ENCODE results near the gene SFXN5. TPM values are rescaled to one million over a fixed set of nuclear protein-coding genes. Genes with fewer than 3 reads are reported as not detected.

SFXN5 gene
- total RNA-seq, 1 donor: 17.0 TPM

DNA sequence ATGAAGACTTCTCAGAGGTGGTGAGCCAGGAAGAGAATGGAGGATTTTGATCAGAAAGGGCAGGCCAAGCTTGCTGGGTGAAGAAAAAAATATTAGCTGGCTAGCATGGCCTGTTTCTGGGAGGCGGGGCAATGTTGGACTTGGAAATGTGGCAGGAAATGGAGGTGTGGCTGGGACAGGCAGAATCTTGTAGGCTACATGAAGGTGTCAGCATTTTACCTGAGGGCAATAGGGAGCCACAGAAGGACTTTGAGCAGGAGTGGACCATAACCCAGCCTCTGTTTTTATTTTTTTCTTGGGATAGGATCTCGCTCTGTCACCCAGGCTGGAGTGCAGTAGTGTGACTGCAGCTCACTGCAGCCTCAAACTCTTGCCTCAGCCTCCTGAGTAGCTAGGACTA, 122.5 kb downstream of the SFXN5 start:
- H3K27ac ChIP-seq (ENCODE audit: low read depth, low read length): no peak overlapping the region
- no peak for DNase-seq (ENCODE audit: insufficient read length, low spot score, missing footprints)
- TF ChIP-seq, protein P1, sequence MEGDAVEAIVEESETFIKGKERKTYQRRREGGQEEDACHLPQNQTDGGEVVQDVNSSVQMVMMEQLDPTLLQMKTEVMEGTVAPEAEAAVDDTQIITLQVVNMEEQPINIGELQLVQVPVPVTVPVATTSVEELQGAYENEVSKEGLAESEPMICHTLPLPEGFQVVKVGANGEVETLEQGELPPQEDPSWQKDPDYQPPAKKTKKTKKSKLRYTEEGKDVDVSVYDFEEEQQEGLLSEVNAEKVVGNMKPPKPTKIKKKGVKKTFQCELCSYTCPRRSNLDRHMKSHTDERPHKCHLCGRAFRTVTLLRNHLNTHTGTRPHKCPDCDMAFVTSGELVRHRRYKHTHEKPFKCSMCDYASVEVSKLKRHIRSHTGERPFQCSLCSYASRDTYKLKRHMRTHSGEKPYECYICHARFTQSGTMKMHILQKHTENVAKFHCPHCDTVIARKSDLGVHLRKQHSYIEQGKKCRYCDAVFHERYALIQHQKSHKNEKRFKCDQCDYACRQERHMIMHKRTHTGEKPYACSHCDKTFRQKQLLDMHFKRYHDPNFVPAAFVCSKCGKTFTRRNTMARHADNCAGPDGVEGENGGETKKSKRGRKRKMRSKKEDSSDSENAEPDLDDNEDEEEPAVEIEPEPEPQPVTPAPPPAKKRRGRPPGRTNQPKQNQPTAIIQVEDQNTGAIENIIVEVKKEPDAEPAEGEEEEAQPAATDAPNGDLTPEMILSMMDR (IDR thresholded peaks at IDR 0.05; ENCODE audit: extremely low read depth, low read depth, low read length): no peak
- H3K27me3 ChIP-seq (ENCODE audit: insufficient read depth, low read length): no peaks in the 10 kb centered on the region
- no peak overlapping the region for H3K4me3 ChIP-seq (ENCODE audit: insufficient read depth, low read length)
- no peaks in the 10 kb centered on the region for H3K36me3 ChIP-seq (ENCODE audit: insufficient read depth, low read length)
- no peaks in the 10 kb centered on the region for H3K79me2 ChIP-seq (ENCODE audit: insufficient read depth, low read length)
- H4K20me1 ChIP-seq (ENCODE audit: insufficient read depth, low read length): no peaks in the 10 kb centered on the region
- no peaks in the 10 kb centered on the region for H3K4me1 ChIP-seq (ENCODE audit: insufficient read depth, low read length)
- H2AFZ ChIP-seq (ENCODE audit: low read length): no peak overlapping the region
- no peak overlapping the region for H3K4me2 ChIP-seq (ENCODE audit: insufficient read depth, low read length)
- no peaks in the 10 kb centered on the region for H3K9me3 ChIP-seq (ENCODE audit: low read depth, low read length)

DNA sequence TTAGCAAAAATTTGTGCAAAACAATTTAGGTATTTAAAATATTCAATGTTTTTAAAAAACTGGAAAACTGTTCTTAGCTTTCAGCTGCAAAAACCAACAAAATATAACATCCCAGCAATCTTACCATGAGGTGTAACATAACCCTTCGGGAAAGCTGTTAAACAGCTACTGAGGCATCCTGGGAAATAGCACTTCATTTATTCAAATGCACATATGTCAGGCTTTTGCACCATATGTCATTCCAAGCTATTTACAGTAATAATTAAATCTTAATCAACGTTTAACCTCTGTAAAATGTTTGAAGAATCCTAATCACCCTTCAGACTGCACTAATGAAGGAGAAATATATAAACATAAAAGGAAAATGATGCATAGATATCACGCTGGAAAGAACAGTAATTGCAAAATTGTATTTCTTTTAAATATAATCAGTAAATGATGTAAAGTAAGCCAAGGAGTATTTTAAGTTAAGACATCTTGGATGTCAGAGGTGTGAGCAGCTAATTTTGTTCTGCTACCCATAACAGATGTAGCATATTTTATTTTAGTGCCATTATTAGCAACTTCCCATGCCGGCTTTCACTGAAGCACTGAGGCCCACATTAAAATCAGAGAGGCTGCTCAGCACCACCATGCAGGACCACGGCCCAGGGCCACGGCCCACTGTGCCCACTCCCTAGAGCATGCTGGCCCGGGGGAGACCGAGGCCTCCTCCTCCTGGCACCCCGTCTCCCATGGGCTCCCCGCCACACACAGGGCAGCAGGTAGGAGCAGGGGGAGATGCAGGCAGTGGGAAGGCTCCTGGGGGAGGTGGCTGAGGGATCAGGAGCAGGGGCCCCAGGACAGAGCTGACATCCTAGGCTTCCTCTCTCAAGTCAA, 123.3 kb downstream of the SFXN5 start:
- Histone ChIP-seq H4K20me1 (ENCODE audit: insufficient read depth, low read length) (no peaks in the 10 kb centered on the region), H3K27me3 (ENCODE audit: insufficient read depth, low read length) (no peaks in the 10 kb centered on the region), H3K4me2 (ENCODE audit: insufficient read depth, low read length) (no peak overlapping the region), H3K4me3 (ENCODE audit: insufficient read depth, low read length) (no peak overlapping the region), H2AFZ (ENCODE audit: low read length) (no peak overlapping the region), H3K9me3 (ENCODE audit: low read depth, low read length) (no peaks in the 10 kb centered on the region), H3K79me2 (ENCODE audit: insufficient read depth, low read length) (no peaks in the 10 kb centered on the region), H3K4me1 (ENCODE audit: insufficient read depth, low read length) (no peaks in the 10 kb centered on the region), H3K27ac (ENCODE audit: low read depth, low read length) (no peak overlapping the region), H3K36me3 (ENCODE audit: insufficient read depth, low read length) (no peaks in the 10 kb centered on the region)
- TF ChIP-seq, protein P1 (IDR thresholded peaks at IDR 0.05; ENCODE audit: extremely low read depth, low read depth, low read length): no peak
- no peak for DNase-seq (ENCODE audit: insufficient read length, low spot score, missing footprints)

DNA sequence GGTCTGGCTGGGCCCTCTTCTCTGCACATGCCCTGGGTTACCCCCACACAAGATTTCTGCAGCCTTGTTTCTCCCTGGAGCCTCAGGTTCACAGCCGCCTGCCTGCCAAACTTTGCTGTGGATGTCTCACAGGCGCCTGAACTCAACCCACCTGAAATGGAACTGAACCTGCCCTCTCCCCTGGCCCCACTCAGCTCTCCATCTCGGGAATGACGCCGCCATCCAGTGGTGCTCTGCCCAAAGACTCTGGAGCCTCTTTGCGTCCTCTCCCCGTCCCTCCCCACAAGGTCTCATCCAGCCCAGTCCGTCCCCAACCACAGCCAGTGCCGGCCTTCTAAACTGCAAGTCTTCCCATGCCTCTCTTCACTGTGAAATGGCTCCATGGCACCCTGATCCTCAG, 125.0 kb downstream of the SFXN5 start:
- Histone ChIP-seq H3K4me3 (ENCODE audit: insufficient read depth, low read length) (no peak overlapping the region), H4K20me1 (ENCODE audit: insufficient read depth, low read length) (no peaks in the 10 kb centered on the region), H3K27ac (ENCODE audit: low read depth, low read length) (no peak overlapping the region), H2AFZ (ENCODE audit: low read length) (no peak overlapping the region), H3K4me2 (ENCODE audit: insufficient read depth, low read length) (no peak overlapping the region), H3K79me2 (ENCODE audit: insufficient read depth, low read length) (no peaks in the 10 kb centered on the region), H3K27me3 (ENCODE audit: insufficient read depth, low read length) (no peaks in the 10 kb centered on the region), H3K4me1 (ENCODE audit: insufficient read depth, low read length) (peaks cover 2% of the 10 kb centered on the region), H3K36me3 (ENCODE audit: insufficient read depth, low read length) (no peaks in the 10 kb centered on the region), H3K9me3 (ENCODE audit: low read depth, low read length) (no peaks in the 10 kb centered on the region)
- no peak for DNase-seq (ENCODE audit: insufficient read length, low spot score, missing footprints)
- TF ChIP-seq, protein P1 (IDR thresholded peaks at IDR 0.05; ENCODE audit: extremely low read depth, low read depth, low read length): no peak

- peaks cover 11% of the 10 kb centered on the region for H3K4me1 ChIP-seq (ENCODE audit: insufficient read depth, low read length)
Observed at GRCh38 chr2:72945450-72946019, 126.0 kb downstream of the SFXN5 start.

More at GRCh38 chr2:72945450-72946019, 126.0 kb downstream of the SFXN5 start:
- H3K79me2 ChIP-seq (ENCODE audit: insufficient read depth, low read length): no peaks in the 10 kb centered on the region
- no peak overlapping the region for H3K4me2 ChIP-seq (ENCODE audit: insufficient read depth, low read length)
- no peak for DNase-seq (ENCODE audit: insufficient read length, low spot score, missing footprints)
- H3K27ac ChIP-seq (ENCODE audit: low read depth, low read length): no peak overlapping the region
- no peak overlapping the region for H2AFZ ChIP-seq (ENCODE audit: low read length)
- TF ChIP-seq, protein P1 (IDR thresholded peaks at IDR 0.05; ENCODE audit: extremely low read depth, low read depth, low read length): no peak
- peaks cover 7% of the 10 kb centered on the region for H4K20me1 ChIP-seq (ENCODE audit: insufficient read depth, low read length)
- H3K4me3 ChIP-seq (ENCODE audit: insufficient read depth, low read length): no peak overlapping the region
- no peaks in the 10 kb centered on the region for H3K27me3 ChIP-seq (ENCODE audit: insufficient read depth, low read length)
- H3K36me3 ChIP-seq (ENCODE audit: insufficient read depth, low read length): no peaks in the 10 kb centered on the region
- no peaks in the 10 kb centered on the region for H3K9me3 ChIP-seq (ENCODE audit: low read depth, low read length)
